HG02943 (cell line): ENCODE results near the gene ELP4.
"Not testable (repeated sequence)": the region's sequence is repeated elsewhere in the genome, so short reads cannot be mapped to it uniquely, and the experiment has no call there.

Experiments used
- ATAC-seq: cut with Tn5 transposase; IDR thresholded peaks from one replicate; pipeline ENCODE4 v1.9.1; 2021; ENCODE audit warnings: mild to moderate bottlenecking, low read depth, moderate library complexity; ENCODE audit not compliant: unreplicated experiment

The ELP4 gene

GRCh38 chr11:31535479-31535878 is 25.9 kb downstream of the ELP4 start:
- ATAC-seq: no peak

GRCh38 chr11:31542862-31543261 is 33.3 kb downstream of the ELP4 start:
- ATAC-seq: no peak

DNA sequence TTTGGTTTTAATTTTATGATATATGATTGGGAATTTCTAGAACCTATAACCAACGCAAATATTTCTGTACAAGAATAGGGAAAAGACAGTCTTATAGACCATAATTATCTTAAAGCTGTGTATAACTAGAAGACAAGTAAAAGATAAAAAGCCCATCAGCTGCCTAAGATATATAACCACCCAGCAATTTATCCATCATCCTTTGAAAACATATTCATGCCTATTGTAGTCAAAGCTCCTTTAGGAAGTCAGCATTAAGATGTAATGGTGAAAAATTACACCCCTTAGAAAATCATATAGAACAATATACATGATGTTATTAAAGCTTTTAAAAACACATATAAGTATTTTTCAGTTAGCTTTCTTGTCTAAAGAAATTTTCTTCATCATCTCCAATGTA is 46.4 kb downstream of the ELP4 start:
- ATAC-seq: no peak

DNA sequence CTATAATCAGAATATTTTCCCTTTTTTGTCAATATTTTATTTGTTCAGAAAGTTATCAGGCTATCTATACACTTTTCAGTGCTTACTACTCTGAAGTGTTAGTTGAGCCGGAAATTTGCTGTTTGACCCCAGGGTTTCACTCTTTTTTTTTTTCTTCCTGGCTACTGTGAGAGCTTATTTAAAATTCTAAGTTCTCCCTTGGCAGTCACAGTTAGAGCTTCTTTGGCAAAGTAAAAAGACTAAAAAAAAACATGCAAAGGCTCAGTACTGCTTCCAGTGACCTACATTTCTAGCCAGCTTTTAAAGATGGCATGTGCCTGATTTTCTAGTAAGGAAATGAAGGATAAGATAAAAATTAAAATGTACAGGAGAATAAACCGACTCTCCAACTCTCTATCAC is 48.4 kb downstream of the ELP4 start:
- no peak for ATAC-seq

DNA sequence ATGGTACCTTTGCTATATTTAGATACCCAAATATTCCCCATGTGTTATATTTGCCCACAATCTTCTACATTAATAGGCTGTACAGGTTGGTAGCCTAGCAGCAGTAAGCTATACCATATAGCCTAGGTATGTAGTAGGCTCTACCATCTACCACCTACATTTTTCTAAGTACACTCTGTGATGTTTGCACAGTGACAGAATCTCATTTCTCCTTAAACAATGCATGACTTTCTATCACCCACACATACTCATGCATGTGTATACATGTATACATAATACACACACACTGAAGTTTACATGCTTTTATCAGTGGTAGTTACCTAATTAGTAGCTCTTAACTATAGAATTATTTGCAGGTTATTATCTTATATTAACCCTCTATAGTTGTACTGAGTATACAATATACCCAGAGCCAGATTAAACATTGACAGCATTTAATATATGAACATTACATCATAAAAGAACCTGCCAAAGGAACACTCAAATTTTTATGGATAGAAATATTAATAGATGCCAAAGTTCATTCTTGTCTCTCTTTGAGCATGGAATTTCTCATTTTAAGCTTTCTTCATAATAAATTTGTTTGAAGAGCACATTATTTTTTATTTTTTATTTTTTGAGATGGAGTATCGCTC is 51.4 kb downstream of the ELP4 start:
- ATAC-seq: no peak

- ATAC-seq: not testable (repeated sequence)
Measured at GRCh38 chr11:31564517-31564916, 55.0 kb downstream of the ELP4 start.

- not testable (repeated sequence) for ATAC-seq
Measured at GRCh38 chr11:31574133-31574532, 64.6 kb downstream of the ELP4 start.

- ATAC-seq: not testable (repeated sequence)
Measured at GRCh38 chr11:31575764-31576163, 66.2 kb downstream of the ELP4 start.

GRCh38 chr11:31579412-31579811 is 69.8 kb downstream of the ELP4 start:
- ATAC-seq: not testable (repeated sequence)

- ATAC-seq: no peak
Measured at GRCh38 chr11:31582697-31583096, 73.1 kb downstream of the ELP4 start.

- no peak for ATAC-seq
Measured at GRCh38 chr11:31598454-31598853, 88.9 kb downstream of the ELP4 start.

GRCh38 chr11:31601635-31602282 is 92.2 kb downstream of the ELP4 start:
- no peak for ATAC-seq

DNA sequence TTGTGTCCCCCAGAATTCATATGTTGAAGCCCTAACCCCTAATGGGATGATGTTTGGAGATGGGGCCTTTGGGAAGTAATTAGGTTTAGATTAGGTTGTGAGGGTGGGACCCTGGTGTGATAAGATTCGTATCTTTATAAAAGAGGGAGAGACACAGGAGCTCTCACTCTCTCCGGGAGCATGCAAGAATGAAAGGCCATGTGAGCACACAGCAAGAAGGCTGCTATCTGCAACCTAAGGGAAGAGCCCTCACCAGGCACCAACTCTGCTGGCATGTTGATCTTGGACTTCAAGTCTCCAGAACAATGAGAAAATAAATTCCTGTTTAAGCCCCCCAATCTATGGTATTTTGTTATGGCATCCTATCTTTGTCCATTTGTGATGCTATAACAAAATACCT is 97.3 kb downstream of the ELP4 start:
- ATAC-seq: no peak

- ATAC-seq: no peak
Measured at GRCh38 chr11:31607914-31608313, 98.3 kb downstream of the ELP4 start.

DNA sequence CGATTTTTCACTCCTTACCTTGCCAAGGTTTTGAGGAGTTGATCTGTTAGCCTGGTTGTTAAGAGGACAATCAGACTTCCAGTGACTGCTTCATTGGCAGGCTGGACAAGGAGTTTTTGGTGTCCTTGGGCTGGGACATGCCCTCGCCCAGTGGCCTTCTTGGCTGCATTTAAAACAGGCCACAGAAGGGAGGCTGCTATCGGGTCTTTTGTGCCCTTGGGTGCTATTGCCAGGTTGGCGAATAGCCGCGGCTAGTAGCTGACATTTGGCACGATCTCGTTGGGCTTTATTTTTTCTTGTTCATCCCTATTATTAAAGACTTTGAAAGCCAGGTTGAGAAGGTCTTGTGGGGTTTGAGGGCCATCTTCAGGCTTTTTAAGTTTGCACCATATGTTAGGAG is 99.4 kb downstream of the ELP4 start:
- no peak for ATAC-seq

- ATAC-seq: no peak
Measured at GRCh38 chr11:31610544-31610943, 101.0 kb downstream of the ELP4 start.

DNA sequence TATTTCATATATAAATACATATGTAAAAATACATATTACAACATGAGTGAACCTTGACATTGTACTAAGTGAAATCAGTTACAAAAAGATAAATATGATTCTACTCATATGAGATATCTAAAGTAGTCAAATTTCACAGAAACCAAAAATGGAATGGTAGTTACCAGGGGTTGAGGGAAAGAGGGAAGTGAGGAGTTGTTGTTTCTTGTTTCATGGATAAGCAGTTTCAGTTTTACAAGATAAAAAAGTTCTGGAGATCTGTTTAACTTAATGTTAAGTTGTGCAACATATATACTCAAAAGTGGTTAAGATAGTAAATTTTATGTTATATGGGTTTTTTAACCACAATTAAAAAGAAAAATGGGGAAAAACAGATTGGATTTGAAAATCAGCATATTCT is 107.7 kb downstream of the ELP4 start:
- no peak for ATAC-seq

GRCh38 chr11:31619980-31620379 is 110.4 kb downstream of the ELP4 start:
- no peak for ATAC-seq

- no peak for ATAC-seq
Measured at GRCh38 chr11:31620434-31620833, 110.9 kb downstream of the ELP4 start.

DNA sequence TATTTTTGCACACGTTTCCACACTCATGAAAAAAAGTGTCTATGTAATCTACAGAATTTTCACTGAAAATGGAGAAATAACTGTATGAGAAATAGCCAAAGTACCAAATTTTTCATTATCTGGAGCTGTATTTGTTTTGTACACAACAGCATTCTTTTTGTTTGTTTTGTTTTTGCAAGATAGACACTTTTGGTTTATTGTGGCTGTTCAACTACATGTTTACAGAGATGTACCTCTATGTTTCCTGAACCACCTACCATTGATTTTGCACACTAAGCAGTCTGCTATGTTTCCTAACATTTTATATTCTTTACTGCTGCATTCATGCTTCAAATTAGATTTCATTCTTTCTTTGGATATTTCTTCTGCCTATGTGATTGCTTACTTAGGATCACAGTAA is 116.3 kb downstream of the ELP4 start:
- no peak for ATAC-seq

- ATAC-seq: no peak
Measured at GRCh38 chr11:31628111-31628510, 118.5 kb downstream of the ELP4 start.

DNA sequence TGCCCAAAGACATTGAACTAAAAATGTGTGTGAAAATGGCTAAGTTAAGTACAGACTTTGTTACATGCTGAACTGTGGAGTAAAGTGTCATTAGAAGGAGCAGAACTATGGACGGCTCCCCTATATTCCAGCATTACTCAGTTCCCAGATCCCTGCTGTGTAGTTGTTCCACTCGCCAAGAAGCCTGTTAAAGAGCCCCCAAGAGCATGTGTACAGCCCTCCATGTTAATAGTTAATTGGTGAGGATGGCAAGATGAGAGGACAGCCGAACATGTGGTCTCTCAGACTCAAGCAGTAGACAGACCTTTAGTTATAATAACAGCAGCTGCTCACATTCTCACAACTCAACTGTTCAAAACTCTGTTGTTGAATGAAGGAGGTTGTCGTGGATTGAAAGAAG is 127.4 kb downstream of the ELP4 start:
- ATAC-seq: no peak
